ENCODE measurements around the gene HDC.

- TF ChIP-seq CTCF (IDR thresholded peaks at IDR 0.05) (no peak), POLR2A (IDR thresholded peaks at IDR 0.05) (no peak), POLR2AphosphoS5 (IDR thresholded peaks at IDR 0.05) (no peak)
Measured at GRCh38 chr15:50224606-50225005, 40.9 kb downstream of the HDC start.

All from prostate gland (tissue), 2 donors.